GM18517 (cell line): Measurements from ENCODE around the gene TNRC6C.

Source experiments
- ATAC-seq: cut with Tn5 transposase; IDR thresholded peaks from one replicate; pipeline ENCODE4 v1.9.1; 2021; ENCODE audit warnings: mild to moderate bottlenecking, moderate library complexity; ENCODE audit not compliant: unreplicated experiment

TNRC6C gene

GRCh38 chr17:78148286-78149016 lies 189.9 kb downstream of the TNRC6C start:
- ATAC-seq: no peak

DNA sequence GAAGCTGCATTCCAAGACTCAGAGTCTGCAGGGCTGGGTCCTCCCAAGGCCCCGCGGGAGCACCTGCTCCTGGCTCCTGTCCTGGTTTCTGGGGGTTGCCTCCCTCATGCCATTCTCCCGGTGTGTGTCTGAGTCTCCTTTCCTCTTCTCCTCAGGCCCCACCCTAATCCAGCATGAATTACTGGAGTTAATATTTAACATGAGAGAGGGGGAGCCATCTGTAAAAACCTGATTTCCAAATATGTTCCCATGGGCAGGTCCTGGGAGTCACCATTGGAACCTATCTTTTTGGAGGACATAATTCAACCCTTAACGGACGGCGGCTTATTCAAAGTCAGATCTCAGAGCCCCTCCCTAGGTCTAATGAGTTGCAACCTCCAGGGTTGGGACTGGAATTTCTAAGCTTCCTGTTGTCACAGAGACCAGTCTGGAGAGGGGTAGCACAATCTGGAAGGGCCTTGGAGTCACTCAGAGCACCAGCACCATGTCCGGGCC lies 193.1 kb downstream of the TNRC6C start:
- no peak for ATAC-seq

- peak; percentile 45 for ATAC-seq
Observed at GRCh38 chr17:78154903-78155811, 196.7 kb downstream of the TNRC6C start.
